Tibial nerve (tissue), 3 donors: ENCODE data around the gene ZNF579.

Experiments
- CTCF ChIP-seq, 5 experiments: fragments of 200-600 bp in 3 of 5; fragments of 450-650 bp in 2 of 5; sonication (generic) in 3 of 5; IDR thresholded peaks; one replicate each; pipeline ENCODE4 v1.5.1; 2016 to 2019; ENCODE audit warnings: antibody characterized with exemption in 5 of 5, mild to moderate bottlenecking in 3 of 5, moderate library complexity in 2 of 5
- POLR2A ChIP-seq, 2 donors: fragments of 450-650 bp; IDR thresholded peaks; one replicate each; pipeline ENCODE4 v1.6.1; 2017; ENCODE audit warnings: antibody characterized with exemption in 2 of 2, mild to moderate bottlenecking in 2 of 2, moderate library complexity in 2 of 2

DNA sequence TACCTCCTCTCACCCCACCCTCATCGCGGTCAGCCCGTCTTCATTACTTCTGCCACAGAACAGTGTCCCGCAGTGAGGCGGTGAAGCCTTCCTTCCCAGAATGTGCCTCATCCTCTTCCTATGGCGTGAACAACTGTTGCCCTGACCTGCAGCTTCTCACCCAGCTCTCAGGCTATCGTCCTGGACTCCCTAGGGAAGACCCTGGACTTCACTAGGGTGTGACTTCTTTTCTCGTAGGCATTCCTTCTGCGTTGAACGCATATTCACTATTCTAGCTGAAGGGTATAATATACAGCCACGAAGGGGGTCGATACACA is 25.8 kb upstream of the ZNF579 start:
- TF ChIP-seq CTCF (IDR thresholded peaks at IDR 0.05) (peak in 1 of 5 experiments; percentile 4), POLR2A (IDR thresholded peaks at IDR 0.05) (no peak)
